Calu3 (cell line): ENCODE results near the gene CD6. TPM values are rescaled to one million over a fixed set of nuclear protein-coding genes. Genes with fewer than 3 reads are reported as not detected.

Experiments used
- BruUV-seq: library from RNA; stranded (reverse); fragments of 400-500 nt; replicated peaks from 2 replicates; lab custom pipeline; 2021; lab: Mats Ljungman, UMichigan
- CTCF ChIA-PET: fragments of 300-600 bp; sonication (Branson Sonifier 250); formaldehyde crosslinking; loops from one replicate; lab custom pipeline; 2022; ENCODE audit warnings: antibody characterized with exemption; lab: Charles Lee
- DNase-seq: peaks from one replicate; pipeline ENCODE4 v3.0.0; 2022
- H3K27ac Mint-ChIP-seq: one replicate; pipeline ENCODE4 v1.8.0; 2022; ENCODE audit warnings: mixed read lengths; ENCODE audit not compliant: unreplicated experiment
- H3K27me3 Mint-ChIP-seq: one replicate; pipeline ENCODE4 v1.8.0; 2022; ENCODE audit warnings: mixed read lengths; ENCODE audit not compliant: unreplicated experiment
- H3K36me3 Mint-ChIP-seq: one replicate; pipeline ENCODE4 v1.8.0; 2022; ENCODE audit warnings: mild to moderate bottlenecking, moderate library complexity, mixed read lengths; ENCODE audit not compliant: insufficient read depth, unreplicated experiment
- H3K4me1 Mint-ChIP-seq: one replicate; pipeline ENCODE4 v1.8.0; 2022; ENCODE audit warnings: mild to moderate bottlenecking, low read depth, mixed read lengths; ENCODE audit not compliant: unreplicated experiment
- H3K4me3 Mint-ChIP-seq: one replicate; pipeline ENCODE4 v1.8.0; 2022; ENCODE audit warnings: mild to moderate bottlenecking, low read depth, moderate library complexity, mixed read lengths; ENCODE audit not compliant: unreplicated experiment
- H3K9me3 Mint-ChIP-seq: one replicate; pipeline ENCODE4 v1.8.0; 2022; ENCODE audit warnings: low read depth, mixed read lengths; ENCODE audit not compliant: unreplicated experiment
- intact Hi-C: fragments of 100-400 bp; cut with micrococcal nuclease; formaldehyde crosslinking; loops from one replicate; pipeline ENCODE4 v1.10.0; 2022; ENCODE audit not compliant: unreplicated experiment
- total RNA-seq: library from RNA; stranded (reverse); gene quantifications from 2 replicates; pipeline ENCODE4 v1.2.3, GENCODE V29; 2022
- TF ChIP-seq, protein P1 (sequence below): fragments of 200-600 bp; IDR thresholded peaks from one replicate; pipeline ENCODE4 v1.8.0; 2022; ENCODE audit warnings: antibody characterized with exemption; ENCODE audit not compliant: unreplicated experiment

Gene CD6
- total RNA-seq, 1 experiment from 2014 or later, result 0.26 TPM

DNA sequence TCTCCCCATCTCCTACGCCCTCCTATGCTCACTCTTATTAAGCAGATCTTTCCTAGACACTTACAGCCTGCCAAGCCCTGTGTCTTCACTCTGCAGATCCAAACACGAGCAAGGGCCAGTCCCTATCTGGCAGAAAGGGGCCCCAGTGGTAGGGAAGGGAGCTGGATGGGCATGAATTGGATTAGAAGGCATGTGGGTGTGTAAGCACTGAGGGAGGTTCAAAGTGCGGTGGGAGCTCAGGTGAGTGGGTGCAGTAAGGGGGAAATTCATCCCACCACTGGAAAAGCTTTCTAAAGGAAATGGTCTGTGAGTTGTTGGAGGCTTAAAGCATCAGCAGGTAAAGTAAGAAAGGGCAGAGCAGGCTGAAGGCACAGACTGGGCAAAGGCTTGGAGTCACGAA lies 41.7 kb upstream of the CD6 start:
- no peak overlapping the region for H3K4me3 Mint-ChIP-seq
- CTCF ChIA-PET, result no interaction called here
- no peak for DNase-seq
- intact Hi-C loops, result no loop called here
- TF ChIP-seq, protein P1, sequence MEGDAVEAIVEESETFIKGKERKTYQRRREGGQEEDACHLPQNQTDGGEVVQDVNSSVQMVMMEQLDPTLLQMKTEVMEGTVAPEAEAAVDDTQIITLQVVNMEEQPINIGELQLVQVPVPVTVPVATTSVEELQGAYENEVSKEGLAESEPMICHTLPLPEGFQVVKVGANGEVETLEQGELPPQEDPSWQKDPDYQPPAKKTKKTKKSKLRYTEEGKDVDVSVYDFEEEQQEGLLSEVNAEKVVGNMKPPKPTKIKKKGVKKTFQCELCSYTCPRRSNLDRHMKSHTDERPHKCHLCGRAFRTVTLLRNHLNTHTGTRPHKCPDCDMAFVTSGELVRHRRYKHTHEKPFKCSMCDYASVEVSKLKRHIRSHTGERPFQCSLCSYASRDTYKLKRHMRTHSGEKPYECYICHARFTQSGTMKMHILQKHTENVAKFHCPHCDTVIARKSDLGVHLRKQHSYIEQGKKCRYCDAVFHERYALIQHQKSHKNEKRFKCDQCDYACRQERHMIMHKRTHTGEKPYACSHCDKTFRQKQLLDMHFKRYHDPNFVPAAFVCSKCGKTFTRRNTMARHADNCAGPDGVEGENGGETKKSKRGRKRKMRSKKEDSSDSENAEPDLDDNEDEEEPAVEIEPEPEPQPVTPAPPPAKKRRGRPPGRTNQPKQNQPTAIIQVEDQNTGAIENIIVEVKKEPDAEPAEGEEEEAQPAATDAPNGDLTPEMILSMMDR, result no peak
- H3K27me3 Mint-ChIP-seq, result no peaks in the 10 kb centered on the region
- no TSS peak for BruUV-seq
- no peaks in the 10 kb centered on the region for H3K9me3 Mint-ChIP-seq
- H3K36me3 Mint-ChIP-seq, result peaks cover 21% of the 10 kb centered on the region
- H3K27ac Mint-ChIP-seq, result no peak overlapping the region
- H3K4me1 Mint-ChIP-seq, result peaks cover 15% of the 10 kb centered on the region

DNA sequence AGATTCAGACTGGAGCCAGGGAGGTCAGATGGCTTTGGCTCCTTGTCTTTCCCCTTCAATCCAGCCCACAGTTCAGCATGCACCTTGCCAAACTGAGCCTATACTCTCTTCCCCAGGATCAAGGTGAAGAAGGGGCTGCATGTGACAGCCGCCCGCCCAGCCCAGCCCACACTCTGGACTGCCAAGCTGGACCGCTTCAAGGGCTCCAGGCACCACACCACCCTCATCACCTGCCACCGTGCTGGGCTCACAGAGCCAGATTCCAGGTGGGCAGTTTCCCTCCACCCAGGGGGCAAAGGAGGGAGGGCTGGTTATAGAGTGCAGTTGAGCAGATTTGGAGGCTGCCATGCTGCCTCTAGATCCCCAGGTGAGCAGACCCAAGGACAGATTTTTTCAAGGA lies 41.1 kb upstream of the CD6 start:
- no peak for DNase-seq
- no TSS peak for BruUV-seq
- H3K27me3 Mint-ChIP-seq, result no peaks in the 10 kb centered on the region
- intact Hi-C loops, result no loop called here
- H3K4me3 Mint-ChIP-seq, result no peak overlapping the region
- no peaks in the 10 kb centered on the region for H3K9me3 Mint-ChIP-seq
- CTCF ChIA-PET, result no interaction called here
- TF ChIP-seq, protein P1, result no peak
- H3K27ac Mint-ChIP-seq, result no peak overlapping the region
- peaks cover 10% of the 10 kb centered on the region for H3K4me1 Mint-ChIP-seq
- peaks cover 15% of the 10 kb centered on the region for H3K36me3 Mint-ChIP-seq

DNA sequence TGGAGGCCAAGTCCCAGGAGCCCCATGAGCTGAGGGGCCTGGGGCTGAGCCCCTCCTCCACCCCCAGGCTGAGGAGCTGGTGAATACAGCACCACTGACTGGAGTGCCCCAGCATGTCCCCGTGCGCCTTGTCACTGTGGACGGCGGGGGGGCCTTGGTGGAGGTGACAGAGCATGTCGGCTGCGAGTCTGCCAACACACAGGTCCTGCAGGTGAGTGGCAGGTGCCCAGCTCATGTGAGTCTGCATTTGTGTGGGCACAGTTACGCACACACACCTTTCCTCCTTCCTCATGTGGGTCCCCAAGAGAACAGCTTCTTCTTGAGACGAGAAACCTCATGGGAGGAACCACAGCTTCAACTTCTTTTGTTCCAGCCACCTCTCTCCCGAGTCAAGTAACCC lies 39.6 kb upstream of the CD6 start:
- no peak overlapping the region for H3K4me3 Mint-ChIP-seq
- H3K27me3 Mint-ChIP-seq, result no peaks in the 10 kb centered on the region
- DNase-seq, result no peak
- peaks cover 13% of the 10 kb centered on the region for H3K36me3 Mint-ChIP-seq
- no peaks in the 10 kb centered on the region for H3K9me3 Mint-ChIP-seq
- CTCF ChIA-PET, result no interaction called here
- H3K27ac Mint-ChIP-seq, result no peak overlapping the region
- TF ChIP-seq, protein P1, result no peak
- no TSS peak for BruUV-seq
- no peaks in the 10 kb centered on the region for H3K4me1 Mint-ChIP-seq
- intact Hi-C loops, result no loop called here

DNA sequence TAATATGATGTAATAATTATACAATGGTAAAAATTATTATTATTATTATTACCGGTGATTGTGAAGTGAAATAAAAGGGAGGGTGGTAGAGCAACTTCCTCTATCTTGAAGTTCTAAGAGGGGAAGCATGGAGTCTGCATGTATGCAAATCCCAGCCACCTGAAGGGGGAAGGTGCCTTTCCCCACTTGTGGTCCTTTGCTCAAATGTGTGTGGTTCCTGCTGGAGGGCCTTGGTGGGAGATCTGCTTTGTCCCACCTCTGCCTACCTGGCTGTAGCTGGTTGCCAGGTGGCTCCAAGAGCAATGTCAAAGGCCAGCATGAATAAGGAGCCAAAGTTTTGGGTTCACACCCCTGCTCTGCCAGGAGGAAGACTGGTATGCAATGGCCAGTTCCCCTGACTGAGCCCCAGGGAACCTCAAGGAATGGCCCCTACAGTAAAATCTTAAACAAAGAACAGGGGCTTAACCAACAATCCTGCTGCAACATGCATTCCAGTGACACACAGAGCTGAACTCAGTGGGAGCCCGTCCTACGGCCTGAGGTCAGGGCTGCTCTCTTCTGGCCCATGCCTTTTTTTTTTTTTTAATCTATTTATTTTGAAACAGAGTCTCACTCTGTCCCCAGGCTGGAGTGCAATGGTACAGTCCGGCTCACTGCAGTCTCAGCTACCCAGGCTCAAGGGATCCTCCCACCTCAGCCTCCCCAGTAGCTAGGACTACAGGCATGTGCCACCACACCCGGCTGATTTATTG lies 38.7 kb upstream of the CD6 start:
- intact Hi-C loops, result no loop called here
- no peak overlapping the region for H3K27ac Mint-ChIP-seq
- TF ChIP-seq, protein P1, result no peak
- no peaks in the 10 kb centered on the region for H3K4me1 Mint-ChIP-seq
- BruUV-seq, result no TSS peak
- H3K4me3 Mint-ChIP-seq, result no peak overlapping the region
- CTCF ChIA-PET, result interaction anchor here (0.6 kb wide), 1 partner anchor 69 kb away, joined by 3 read pairs; no protein-coding TSS in a partner anchor
- no peaks in the 10 kb centered on the region for H3K9me3 Mint-ChIP-seq
- DNase-seq, result no peak
- H3K27me3 Mint-ChIP-seq, result no peaks in the 10 kb centered on the region
- H3K36me3 Mint-ChIP-seq, result peaks cover 17% of the 10 kb centered on the region
